ENCODE measurements around the gene ARFGAP1.

The ARFGAP1 gene

GRCh38 chr20:63307538-63308217 lies 35.1 kb downstream of the ARFGAP1 start:
- no peak for DNase-seq (ENCODE audit: low spot score)

- DNase-seq (ENCODE audit: low spot score) = no peak
These were observed 35.8 kb downstream of the ARFGAP1 start for GRCh38 chr20:63308218-63308911.

DNA sequence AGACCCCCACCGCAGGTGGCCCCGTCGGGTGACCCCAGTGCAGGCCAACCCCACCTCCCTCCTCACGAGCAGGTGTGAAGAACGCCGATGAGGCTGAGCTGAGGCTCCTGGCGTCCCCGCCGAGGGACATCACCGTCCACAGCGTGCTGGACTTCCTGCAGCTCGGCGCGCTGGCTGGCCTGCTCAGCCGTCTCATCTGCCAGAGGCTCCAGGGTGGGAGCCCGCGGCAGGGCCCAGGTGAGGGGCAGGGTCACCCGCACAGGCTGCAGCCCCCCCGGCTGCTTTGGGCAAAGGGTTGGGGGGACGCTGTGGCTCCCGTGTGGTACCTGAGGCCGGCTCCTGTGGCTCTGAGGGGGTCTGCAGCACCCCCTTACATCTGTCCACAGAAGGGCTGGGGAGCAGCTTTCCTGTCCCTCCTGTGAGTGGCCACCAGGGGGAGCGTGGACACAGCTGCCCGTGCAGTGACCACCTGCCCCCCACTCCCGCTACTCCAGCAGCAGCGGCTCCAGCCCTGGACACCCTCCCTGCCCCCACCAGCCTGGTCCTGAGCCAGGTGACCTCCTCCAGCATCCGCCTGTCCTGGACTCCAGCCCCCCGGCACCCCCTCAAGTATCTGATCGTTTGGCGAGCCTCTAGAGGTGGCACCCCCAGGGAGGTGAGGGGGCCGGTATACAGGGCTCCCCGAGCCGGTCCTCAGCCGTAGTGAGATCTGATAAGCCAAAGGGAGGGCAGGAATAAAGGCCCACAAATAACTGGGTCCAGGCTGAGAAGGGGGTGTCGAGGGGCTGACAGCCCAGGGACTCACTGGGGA lies 36.9 kb downstream of the ARFGAP1 start:
- no peak for DNase-seq (ENCODE audit: low spot score)

- DNase-seq (ENCODE audit: low spot score) = no peak
These were observed 37.8 kb downstream of the ARFGAP1 start for GRCh38 chr20:63310265-63310991.

GRCh38 chr20:63311186-63311832 lies 38.7 kb downstream of the ARFGAP1 start:
- DNase-seq (ENCODE audit: low spot score) = no peak

DNA sequence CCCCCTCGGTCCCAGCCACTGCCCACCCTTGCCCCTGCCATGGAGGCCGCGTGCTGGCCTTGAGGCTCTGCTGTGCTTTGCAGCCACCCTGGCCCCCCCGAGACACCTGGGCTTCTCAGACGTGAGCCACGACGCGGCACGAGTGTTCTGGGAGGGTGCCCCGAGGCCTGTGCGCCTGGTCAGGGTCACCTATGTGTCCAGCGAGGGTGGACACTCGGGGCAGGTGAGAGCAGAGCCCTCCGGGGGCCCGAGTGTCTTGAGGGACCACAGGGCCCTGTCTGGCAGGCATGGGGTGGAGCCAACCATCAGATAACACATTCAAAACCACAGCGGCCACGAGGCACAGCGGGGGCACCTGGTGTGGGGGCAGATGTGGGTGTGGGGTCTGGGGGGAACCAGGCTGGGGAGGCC lies 39.2 kb downstream of the ARFGAP1 start:
- no peak for DNase-seq (ENCODE audit: low spot score)

- DNase-seq (ENCODE audit: low spot score) = no peak
These were observed 39.7 kb downstream of the ARFGAP1 start for GRCh38 chr20:63312273-63312672.

- no peak for DNase-seq (ENCODE audit: low spot score)
These were observed 40.2 kb downstream of the ARFGAP1 start for GRCh38 chr20:63312690-63313348.

DNA sequence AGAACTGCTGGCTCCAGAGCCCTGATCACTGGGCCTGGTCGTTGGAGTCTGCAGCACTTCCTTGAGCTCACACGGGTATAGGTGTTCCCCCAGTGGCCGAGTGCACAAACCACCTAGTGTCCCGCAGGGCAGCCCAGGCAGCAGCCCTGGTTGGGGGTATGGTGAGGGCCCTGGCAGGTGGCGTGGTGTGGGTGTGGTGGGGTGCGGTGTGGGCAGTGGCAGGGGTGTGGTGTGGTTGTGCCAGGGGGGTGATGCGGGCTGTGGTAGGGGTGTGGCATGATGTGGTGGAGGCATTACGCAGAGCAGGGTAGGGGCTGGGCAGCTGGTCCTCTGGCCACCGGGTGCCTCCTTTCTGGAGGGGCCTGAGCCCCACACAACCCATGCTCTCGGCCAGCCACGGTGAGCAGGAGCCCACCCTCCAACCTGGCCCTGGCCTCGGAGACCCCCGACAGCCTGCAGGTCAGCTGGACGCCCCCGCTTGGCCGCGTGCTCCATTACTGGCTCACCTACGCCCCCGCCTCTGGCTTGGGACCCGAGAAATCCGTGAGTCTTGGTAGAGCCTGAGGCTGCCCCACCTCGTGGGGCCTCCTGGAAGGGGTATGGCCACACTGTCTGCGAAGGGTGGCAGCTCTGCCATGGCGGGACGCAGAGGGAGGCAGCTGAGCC lies 40.9 kb downstream of the ARFGAP1 start:
- DNase-seq (ENCODE audit: low spot score) = no peak

DNA sequence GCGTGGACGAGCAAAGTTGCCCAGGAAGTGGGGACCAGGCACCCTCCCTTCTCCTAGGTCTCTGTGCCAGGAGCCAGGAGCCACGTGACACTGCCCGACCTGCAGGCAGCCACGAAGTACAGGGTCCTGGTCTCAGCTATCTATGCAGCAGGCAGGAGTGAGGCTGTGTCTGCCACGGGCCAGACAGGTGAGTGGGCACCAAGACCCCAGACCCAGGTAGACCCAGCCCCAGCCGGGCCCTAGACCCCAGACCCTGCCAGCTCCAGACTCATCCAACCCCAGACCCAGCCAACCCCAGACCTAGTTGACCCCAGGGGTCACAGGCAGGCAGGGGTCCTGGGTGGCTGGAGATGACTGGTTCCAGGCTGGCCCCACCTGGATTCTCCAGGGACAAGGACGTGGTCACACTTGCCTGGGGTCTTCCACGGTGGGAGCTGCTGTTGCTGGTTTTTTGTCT lies 41.4 kb downstream of the ARFGAP1 start:
- no peak for DNase-seq (ENCODE audit: low spot score)

DNA sequence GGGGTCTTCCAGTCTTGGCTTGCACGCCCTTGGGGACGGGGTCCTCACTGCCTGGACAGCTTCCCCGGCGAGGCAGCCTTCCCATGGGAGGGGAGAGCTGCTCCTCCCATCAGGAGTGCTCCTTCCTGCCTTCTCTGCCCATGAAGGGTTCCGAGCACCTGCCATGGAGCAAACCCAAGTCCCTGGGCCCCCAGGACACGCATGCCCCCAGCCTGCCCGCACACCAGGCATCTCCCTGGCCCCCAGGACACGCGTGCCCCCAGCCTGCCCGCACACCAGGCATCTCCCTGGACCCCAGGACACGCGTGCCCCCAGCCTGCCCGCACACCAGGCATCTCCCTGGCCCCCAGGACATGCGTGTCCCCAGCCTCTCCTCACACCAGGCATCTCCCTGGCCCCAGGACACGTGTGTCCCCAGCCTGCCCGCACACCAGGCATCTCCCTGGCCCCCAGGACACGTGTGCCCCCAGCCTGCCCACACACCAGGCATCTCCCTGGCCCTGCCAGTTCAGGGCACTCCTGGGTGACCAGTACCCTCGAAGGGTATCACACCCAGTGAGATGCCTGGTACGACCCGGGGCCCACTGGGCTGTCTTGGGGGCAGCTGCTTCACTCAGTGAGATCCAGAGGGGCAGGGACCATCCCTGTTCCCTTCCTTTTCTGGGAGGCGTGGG lies 42.1 kb downstream of the ARFGAP1 start:
- no peak for DNase-seq (ENCODE audit: low spot score)

DNA sequence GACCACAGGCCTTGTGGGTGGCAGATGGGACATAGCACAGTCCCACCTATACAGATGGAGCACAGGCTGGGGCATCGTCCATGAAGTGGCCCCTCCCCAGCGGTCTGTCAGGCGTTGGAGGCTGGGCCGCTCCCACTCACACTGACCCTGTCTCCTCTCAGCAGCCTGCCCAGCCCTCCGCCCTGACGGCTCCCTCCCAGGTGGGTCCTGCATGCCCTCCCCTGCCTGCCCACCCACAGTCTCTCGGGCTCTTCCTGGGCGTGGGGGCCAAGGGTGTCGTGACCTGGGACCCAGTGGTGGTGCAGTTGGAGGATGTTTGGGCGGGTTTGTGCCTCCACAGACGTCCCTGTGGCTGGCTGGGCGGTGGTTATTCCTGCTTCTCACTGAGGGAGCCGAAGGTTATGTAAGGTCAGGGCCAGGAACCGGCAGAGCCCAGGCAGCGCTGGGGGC lies 42.7 kb downstream of the ARFGAP1 start:
- DNase-seq (ENCODE audit: low spot score) = no peak

DNA sequence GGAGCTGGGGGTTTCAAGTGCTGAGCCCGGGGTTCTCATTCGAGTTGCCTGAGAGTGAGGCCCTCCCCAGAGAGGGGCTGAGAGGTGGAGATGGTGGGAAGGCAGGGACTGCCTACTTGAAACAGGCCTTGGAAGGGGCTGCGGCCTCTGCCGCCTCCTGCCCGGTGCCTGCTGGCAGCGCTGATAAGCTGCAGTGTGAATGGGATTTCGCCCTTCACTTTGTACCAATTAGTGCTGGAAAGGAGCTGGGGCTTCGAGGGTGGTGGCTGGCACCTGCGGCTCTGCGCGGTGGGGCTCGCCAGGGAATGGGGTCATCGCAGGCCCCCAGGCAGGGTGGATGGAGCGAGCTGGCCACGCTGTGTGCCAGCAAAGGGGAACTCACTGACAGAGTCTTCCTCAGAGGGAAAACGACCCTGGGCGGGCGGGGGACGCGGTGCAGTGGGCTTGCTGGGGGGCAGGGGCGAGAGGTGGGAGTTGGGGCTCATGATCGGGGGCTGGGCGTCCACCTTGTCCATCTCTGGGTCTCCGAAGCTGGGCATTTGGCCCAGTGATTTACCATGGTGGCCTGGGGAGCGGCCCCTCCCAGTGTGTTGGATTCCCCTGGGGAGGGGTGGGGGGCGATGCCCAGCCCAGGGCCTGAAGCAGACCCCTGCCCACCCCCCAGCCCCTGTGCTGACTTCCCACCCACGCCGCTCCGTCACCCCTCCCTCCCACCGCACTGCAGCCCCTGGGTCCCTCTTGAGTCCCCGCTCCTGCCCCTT lies 43.3 kb downstream of the ARFGAP1 start:
- DNase-seq (ENCODE audit: low spot score) = no peak

DNA sequence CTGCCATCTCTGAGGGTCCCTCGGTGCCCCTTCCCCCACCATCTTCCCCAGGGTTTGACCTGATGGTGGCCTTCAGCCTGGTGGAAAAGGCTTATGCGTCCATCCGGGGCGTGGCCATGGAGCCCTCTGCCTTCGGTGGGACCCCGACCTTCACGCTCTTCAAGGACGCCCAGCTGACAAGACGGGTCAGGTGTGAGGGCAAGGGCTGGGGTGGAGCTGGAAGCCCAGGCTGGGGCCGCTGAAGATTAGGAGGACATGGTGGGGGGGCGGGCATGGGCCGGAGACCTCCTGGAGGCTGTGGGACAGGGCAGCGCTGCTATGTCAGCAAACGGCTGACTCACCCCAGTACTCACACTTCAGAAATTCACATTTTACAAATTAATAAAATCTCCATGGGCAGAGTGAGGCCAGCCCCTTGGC lies 43.9 kb downstream of the ARFGAP1 start:
- no peak for DNase-seq (ENCODE audit: low spot score)

DNA sequence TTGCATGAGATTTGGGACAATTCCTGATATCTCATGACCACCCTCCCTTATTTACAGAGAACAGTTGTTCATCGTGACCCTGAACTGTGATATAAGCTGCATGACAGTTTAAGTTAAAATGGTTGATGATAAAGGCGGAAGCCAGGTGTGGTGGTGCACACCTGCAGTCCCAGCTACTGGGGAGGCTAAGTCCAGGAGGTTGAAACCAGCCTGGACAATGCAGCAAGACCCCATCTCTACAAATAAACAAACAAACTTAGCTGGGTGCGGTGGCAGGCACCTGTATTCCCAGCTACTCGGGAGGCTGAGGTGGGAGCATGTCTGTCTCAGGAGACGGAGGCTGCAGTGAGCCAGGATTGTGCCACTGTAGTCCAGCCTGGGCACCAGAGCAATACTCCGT lies 44.4 kb downstream of the ARFGAP1 start:
- DNase-seq (ENCODE audit: low spot score) = no peak

DNA sequence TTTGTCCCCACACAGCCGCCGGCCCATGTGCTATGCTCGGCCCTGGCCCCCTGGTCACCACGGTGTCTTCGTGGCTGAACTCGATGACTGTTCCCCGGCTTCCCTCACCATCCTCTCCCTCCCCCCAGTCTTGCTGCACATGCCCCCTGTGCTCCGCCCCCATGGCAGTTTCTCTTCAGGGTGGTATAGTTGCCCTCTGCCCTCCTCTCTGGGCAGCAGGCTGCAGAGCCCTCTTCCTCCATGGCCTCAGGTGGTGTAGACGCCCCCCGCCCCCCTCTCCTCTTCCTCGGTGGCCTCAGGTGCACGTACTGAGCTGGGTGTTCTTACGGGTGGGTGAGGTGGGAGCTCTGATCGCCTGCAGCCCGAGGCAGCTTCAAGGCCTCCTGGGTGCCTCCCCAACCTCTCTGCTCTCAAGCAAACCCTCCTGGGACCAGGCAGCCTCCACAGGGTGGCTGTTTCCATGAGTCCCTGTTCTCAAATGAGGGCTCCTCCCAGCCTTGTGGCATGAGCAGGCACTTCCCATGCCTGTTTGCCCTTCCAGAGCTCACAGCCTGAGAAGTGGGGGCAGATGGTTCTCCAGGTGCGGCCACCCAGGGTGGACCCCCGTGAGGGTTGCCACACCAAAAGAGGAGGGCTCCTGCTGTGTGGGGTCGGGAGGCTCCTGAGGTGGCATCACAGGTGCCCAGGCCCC lies 45.1 kb downstream of the ARFGAP1 start:
- no peak for DNase-seq (ENCODE audit: low spot score)

- DNase-seq (ENCODE audit: low spot score) = no peak
These were observed 46.0 kb downstream of the ARFGAP1 start for GRCh38 chr20:63318391-63319163.

All from CD4-positive, alpha-beta T cell treated with Interleukin-6 at 100 ng/mL for 8 hours (primary cell).